Endodermal cell (in vitro differentiated cells): Measurements from ENCODE around the gene PSEN1. TPM values are rescaled to one million over a fixed set of nuclear protein-coding genes. Genes with fewer than 3 reads are reported as not detected.
A peak's percentile ranks its signal among the peaks of the same experiment; 100 is the strongest.

Experiments
- DNase-seq: peaks from one replicate; pipeline ENCODE4 v3.0.0-alpha.2; 2017
- H3K27ac ChIP-seq: 2 replicates; pipeline ENCODE4 v1.5.1; 2013; ENCODE audit warnings: mild to moderate bottlenecking, low read depth, low read length, moderate library complexity
- H3K27me3 ChIP-seq: 2 replicates; pipeline ENCODE4 v1.6.1; 2013; ENCODE audit warnings: mild to moderate bottlenecking, low read length, moderate library complexity; ENCODE audit not compliant: insufficient read depth, control insufficient read depth, poor library complexity, severe bottlenecking
- H3K36me3 ChIP-seq: 2 replicates; pipeline ENCODE4 v1.7.0; 2013; ENCODE audit warnings: mild to moderate bottlenecking, low read length, moderate library complexity; ENCODE audit not compliant: control insufficient read depth, insufficient read depth
- H3K4me1 ChIP-seq: one replicate; pipeline ENCODE4 v1.7.0; 2013; ENCODE audit warnings: low read length; ENCODE audit not compliant: control insufficient read depth, insufficient read depth
- H3K4me3 ChIP-seq: 2 replicates; pipeline ENCODE4 v1.5.1; 2013; ENCODE audit warnings: mild to moderate bottlenecking, low read length, moderate library complexity
- H3K9ac ChIP-seq: 2 replicates; pipeline ENCODE4 v1.6.1; 2013; ENCODE audit warnings: mild to moderate bottlenecking, low read length, moderate library complexity; ENCODE audit not compliant: poor library complexity, severe bottlenecking; ENCODE audit errors: extremely low read depth
- H3K9me3 ChIP-seq: 2 replicates; pipeline ENCODE4 v1.6.1; 2013; ENCODE audit warnings: mild to moderate bottlenecking, low read length, moderate library complexity; ENCODE audit not compliant: control insufficient read depth
- H3K27ac Mint-ChIP-seq: 2 replicates; pipeline ENCODE4 v1.8.0; 2020; ENCODE audit warnings: mixed read lengths
- H3K27me3 Mint-ChIP-seq: 2 replicates; pipeline ENCODE4 v1.8.0; 2021; ENCODE audit warnings: mild to moderate bottlenecking, mixed read lengths; ENCODE audit not compliant: insufficient read depth
- H3K36me3 Mint-ChIP-seq: 2 replicates; pipeline ENCODE4 v1.8.0; 2020; ENCODE audit warnings: low read depth, mixed read lengths
- H3K4me1 Mint-ChIP-seq: 2 replicates; pipeline ENCODE4 v1.8.0; 2020; ENCODE audit warnings: mixed read lengths
- H3K4me3 Mint-ChIP-seq: 2 replicates; pipeline ENCODE4 v1.8.0; 2020; ENCODE audit warnings: mild to moderate bottlenecking, moderate library complexity, mixed read lengths
- H3K9me3 Mint-ChIP-seq: 2 replicates; pipeline ENCODE4 v1.8.0; 2020; ENCODE audit warnings: mild to moderate bottlenecking, mixed read lengths
- CTCF ChIP-seq: fragments of 200-600 bp; sonication (generic); conservative IDR thresholded peaks from 2 replicates; pipeline ENCODE4 v1.5.0; 2021; ENCODE audit warnings: antibody characterized with exemption, mild to moderate bottlenecking
- WGBS, 2 experiments: methylation state at CpG; one replicate each; pipeline versions ENCODE4 v1.1.5 to v1.1.7; 2013; ENCODE audit warnings: missing lambda C conversion rate in 2 of 2, mixed read lengths in 1 of 2; ENCODE audit not compliant: insufficient coverage in 1 of 2, insufficient read length in 1 of 2; 5-methylcytosine and 5-hydroxymethylcytosine counted together
- total RNA-seq, 2 donors: library from RNA; stranded (reverse); fragmentation: NEBNext Ultra II Directional in 1 of 2; extraction: Animal tissue kit (Norgen Biotek cat#: 25700) in 1 of 2; gene quantifications; 2 replicates in 1 of 2; 3 replicates in 1 of 2; pipeline ENCODE4 v1.2.1, GENCODE V29; 2021

The PSEN1 gene
- total RNA-seq, 2 donors from 2014 or later = 45.7 to 49.9 TPM

GRCh38 chr14:73105727-73106126 lies 30.6 kb upstream of the PSEN1 start:
- Histone ChIP-seq H3K9ac (no peak overlapping the region), H3K27ac (no peak overlapping the region), H3K4me3 (no peak overlapping the region), H3K36me3 (peaks cover 93% of the 10 kb centered on the region), H3K9me3 (no peaks in the 10 kb centered on the region), H3K4me1 (no peaks in the 10 kb centered on the region), H3K27me3 (no peaks in the 10 kb centered on the region)
- no peaks in the 10 kb centered on the region for H3K27me3 Mint-ChIP-seq
- no peak overlapping the region for H3K27ac Mint-ChIP-seq
- 94 to 95% methylated on average over 15 to 16 of the region's 16 CpGs for whole genome bisulfite sequencing, 2 experiments
- H3K4me3 Mint-ChIP-seq = no peak overlapping the region
- TF ChIP-seq CTCF = no peak
- H3K9me3 Mint-ChIP-seq = no peaks in the 10 kb centered on the region
- DNase-seq = no peak
- peaks cover 79% of the 10 kb centered on the region for H3K36me3 Mint-ChIP-seq
- no peaks in the 10 kb centered on the region for H3K4me1 Mint-ChIP-seq

GRCh38 chr14:73116079-73116665 lies 20.1 kb upstream of the PSEN1 start:
- Mint-ChIP-seq H3K27ac (no peak overlapping the region), H3K27me3 (peaks cover 7% of the 10 kb centered on the region), H3K9me3 (no peaks in the 10 kb centered on the region), H3K36me3 (peaks cover 73% of the 10 kb centered on the region), H3K4me1 (peaks cover 12% of the 10 kb centered on the region), H3K4me3 (no peak overlapping the region)
- Histone ChIP-seq H3K4me1 (no peaks in the 10 kb centered on the region), H3K27ac (no peak overlapping the region), H3K9ac (no peak overlapping the region), H3K9me3 (no peaks in the 10 kb centered on the region), H3K4me3 (no peak overlapping the region), H3K27me3 (no peaks in the 10 kb centered on the region), H3K36me3 (peaks cover 96% of the 10 kb centered on the region)
- no peak for TF ChIP-seq CTCF
- no peak for DNase-seq
- WGBS, 2 experiments = 94 to 96% methylated on average over 4 to 6 of the region's 6 CpGs

- 73 to 78% methylated on average over 6 of the region's 6 CpGs for WGBS, 2 experiments
- Mint-ChIP-seq H3K36me3 (peaks cover 57% of the 10 kb centered on the region), H3K27me3 (peaks cover 42% of the 10 kb centered on the region), H3K4me1 (peaks cover 30% of the 10 kb centered on the region), H3K9me3 (no peaks in the 10 kb centered on the region), H3K4me3 (no peak overlapping the region), H3K27ac (no peak overlapping the region)
- TF ChIP-seq CTCF = no peak
- Histone ChIP-seq H3K9ac (peak overlapping the region; percentile 41), H3K27me3 (no peaks in the 10 kb centered on the region), H3K27ac (peak overlapping the region; percentile 15), H3K36me3 (peaks cover 57% of the 10 kb centered on the region), H3K9me3 (no peaks in the 10 kb centered on the region), H3K4me1 (peaks cover 5% of the 10 kb centered on the region), H3K4me3 (peak overlapping the region; percentile 31)
- peak; percentile 65 for DNase-seq
Observed at GRCh38 chr14:73124180-73124894, 12.0 kb upstream of the PSEN1 start.
